HepG2 (cell line): ENCODE data around the gene NHSL1. TPM values are rescaled to one million over a fixed set of nuclear protein-coding genes. Genes with fewer than 3 reads are reported as not detected.

Experiments
- ATAC-seq: fragments of 200-7000 bp; cut with Tn5 transposase; 3 replicates; pipeline ENCODE4 v1.9.1; 2020; ENCODE audit warnings: mild to moderate bottlenecking, moderate library complexity
- BruUV-seq: library from RNA; stranded (reverse); fragments of 400-500 nt; replicated peaks from 2 replicates; lab custom pipeline; 2021; lab: Mats Ljungman, UMichigan
- CTCF ChIA-PET: fragments of 300-600 bp; formaldehyde crosslinking; extraction: SDS; loops from one replicate; lab custom pipeline; 2021; ENCODE audit warnings: low total read pairs, inconsistent platforms, low intra/inter-chr PET ratio; lab: Yijun Ruan, JAX
- POLR2A ChIA-PET: fragments of 350-600 bp; sonication (Branson Sonifier 250); formaldehyde crosslinking; loops from one replicate; lab custom pipeline; 2020; ENCODE audit warnings: antibody characterized with exemption, inconsistent platforms; lab: Yijun Ruan, JAX
- DNase-seq: peaks from one replicate; pipeline ENCODE4 v3.0.0-alpha.2; 2015; ENCODE audit warnings: low spot score
- FAIRE-seq: peaks from 3 replicates; lab custom pipeline; 2011; peaks lifted over from hg19 to GRCh38; lab: Jason Lieb, UNC
- H2AFZ ChIP-seq: one replicate; pipeline ENCODE4 v1.6.1; 2011; ENCODE audit warnings: low read length, inconsistent platforms
- H3K27ac ChIP-seq: fragments of 300-600 bp; 3 replicates; pipeline ENCODE4 v1.8.0; 2011; ENCODE audit warnings: mixed run types, mild to moderate bottlenecking, mixed read lengths, low read length, inconsistent platforms; ENCODE audit not compliant: insufficient read depth; ENCODE audit errors: extremely low read length
- H3K27me3 ChIP-seq, 2 experiments: fragments of 200-600 bp in 1 of 2; 2 replicates in 1 of 2; 3 replicates in 1 of 2; pipeline versions ENCODE4 v1.6.0 to v1.8.0; 2011; ENCODE audit warnings: low read length in 2 of 2, mild to moderate bottlenecking in 2 of 2, moderate library complexity in 2 of 2, inconsistent platforms in 1 of 2; ENCODE audit not compliant: insufficient read depth in 2 of 2, control insufficient read depth in 1 of 2
- H3K36me3 ChIP-seq, 2 experiments: fragments of 200-600 bp in 1 of 2; replicated peaks in 1 of 2; 2 replicates in 1 of 2; 3 replicates in 1 of 2; pipeline versions ENCODE4 v1.5.1 to v1.8.0; 2011; ENCODE audit warnings: low read length in 2 of 2, inconsistent platforms in 1 of 2; ENCODE audit not compliant: insufficient read depth in 2 of 2, control insufficient read depth in 1 of 2
- H3K4me1 ChIP-seq: 2 replicates; pipeline ENCODE4 v1.5.1; 2012; ENCODE audit warnings: low read length, inconsistent platforms; ENCODE audit not compliant: insufficient read depth
- H3K4me2 ChIP-seq: 2 replicates; pipeline ENCODE4 v1.6.0; 2011; ENCODE audit warnings: low read depth, low read length, inconsistent platforms
- H3K4me3 ChIP-seq, 3 experiments: fragments of 200-600 bp in 1 of 3; sonication (generic), shearing (Covaris generic) in 1 of 3; replicated peaks in 1 of 3; 2 replicates each; pipeline ENCODE4 v1.5.1; 2011 to 2016; ENCODE audit warnings: low read length in 3 of 3, inconsistent platforms in 2 of 3, low read depth in 2 of 3, mild to moderate bottlenecking in 2 of 3, control low read depth in 1 of 3, mixed read lengths in 1 of 3; ENCODE audit not compliant: insufficient read depth in 1 of 3
- H3K79me2 ChIP-seq: one replicate; pipeline ENCODE4 v1.6.1; 2011; ENCODE audit warnings: low read length, inconsistent platforms; ENCODE audit not compliant: insufficient read depth
- H3K9ac ChIP-seq: 2 replicates; pipeline ENCODE4 v1.6.0; 2011; ENCODE audit warnings: mild to moderate bottlenecking, low read depth, low read length, inconsistent platforms; ENCODE audit not compliant: insufficient read depth
- H3K9me3 ChIP-seq: 2 replicates; pipeline ENCODE4 v1.5.1; 2012; ENCODE audit warnings: mild to moderate bottlenecking, low read length
- H4K20me1 ChIP-seq: 2 replicates; pipeline ENCODE4 v1.6.0; 2011; ENCODE audit warnings: inconsistent platforms, mild to moderate bottlenecking, low read length, moderate library complexity; ENCODE audit not compliant: insufficient read depth
- ADNP ChIP-seq: sonication (generic); formaldehyde crosslinking; IDR thresholded peaks from 2 replicates; pipeline ENCODE4 v1.4.0; 2020; ENCODE audit warnings: missing genetic modification reagents
- E2F1 ChIP-seq: sonication (generic); formaldehyde crosslinking; IDR thresholded peaks from 2 replicates; pipeline ENCODE4 v1.5.0; 2020; ENCODE audit warnings: missing genetic modification reagents
- FIP1L1 ChIP-seq: fragments of 200-400 bp; formaldehyde crosslinking; IDR thresholded peaks from 2 replicates; pipeline ENCODE4 v1.6.1; 2018; ENCODE audit warnings: low read depth, mild to moderate bottlenecking, low read length, moderate library complexity, borderline replicate concordance; ENCODE audit not compliant: insufficient read depth
- HNF1B ChIP-seq: sonication (generic); formaldehyde crosslinking; IDR thresholded peaks from 2 replicates; pipeline ENCODE4 v1.5.1; 2020; ENCODE audit warnings: mild to moderate bottlenecking, moderate library complexity, missing genetic modification reagents
- KAT2B ChIP-seq: fragments of 150-350 bp; IDR thresholded peaks from 2 replicates; pipeline ENCODE4 v1.6.1; 2014; ENCODE audit warnings: low read depth, low read length, borderline replicate concordance
- NCOA5 ChIP-seq: sonication (generic); formaldehyde crosslinking; IDR thresholded peaks from 2 replicates; pipeline ENCODE4 v1.4.0; 2020; ENCODE audit warnings: missing genetic modification reagents
- PRDM15 ChIP-seq: sonication (generic); formaldehyde crosslinking; IDR thresholded peaks from 2 replicates; pipeline ENCODE4 v1.4.0; 2020; ENCODE audit warnings: missing genetic modification reagents
- RFXANK ChIP-seq: IDR thresholded peaks from 2 replicates; pipeline ENCODE4 v1.6.1; 2016
- SPEN ChIP-seq: sonication (generic); formaldehyde crosslinking; IDR thresholded peaks from 2 replicates; pipeline ENCODE4 v1.5.1; 2020; ENCODE audit warnings: low read depth, mild to moderate bottlenecking, missing genetic modification reagents
- ZNF10 ChIP-seq: sonication (generic); formaldehyde crosslinking; IDR thresholded peaks from 2 replicates; pipeline ENCODE4 v1.4.0; 2020; ENCODE audit warnings: mild to moderate bottlenecking, low read depth, missing genetic modification reagents, borderline replicate concordance
- ZSCAN29 ChIP-seq: sonication (generic); formaldehyde crosslinking; conservative IDR thresholded peaks from 2 replicates; pipeline ENCODE4 v1.4.0; 2020; ENCODE audit warnings: mild to moderate bottlenecking, missing genetic modification reagents
- WGBS: methylation state at CpG from one replicate; pipeline ENCODE4 v1.1.6; 2017; ENCODE audit warnings: low lambda C conversion rate; 5-methylcytosine and 5-hydroxymethylcytosine counted together
- in situ Hi-C: cut with HindIII; loops from 2 replicates; pipeline ENCODE4 v1.10.0; 2017; ENCODE audit warnings: low pct_unique_long_range_greater_than_20kb; ENCODE audit not compliant: extremely low pct_ligation_motif_present
- intact Hi-C: fragments of 100-400 bp; cut with micrococcal nuclease; formaldehyde crosslinking; loops from one replicate; pipeline ENCODE4 v1.10.0; 2022; ENCODE audit not compliant: unreplicated experiment
- polyA plus RNA-seq, 8 experiments: library from polyadenylated mRNA; depleted of rRNA in 3 of 8; stranded (reverse) in 7 of 8; unstranded in 1 of 8; fragments of >200 nt; fragmentation: Illumina TruSeq in 4 of 8; extraction: Trizol in 4 of 8; gene quantifications; 2 replicates each; pipeline versions ENCODE4 v1.2.1 to v1.2.3, GENCODE V29; 2011 to 2016; ENCODE audit warnings: low read depth in 4 of 8, missing spikeins in 1 of 8, mixed read lengths in 1 of 8; ENCODE audit not compliant: insufficient read depth in 1 of 8
- total RNA-seq, 5 experiments: library from RNA; depleted of rRNA; stranded (reverse); fragments of >200 nt; fragmentation: Illumina TruSeq; extraction: Trizol; gene quantifications; 2 replicates each; pipeline ENCODE4 v1.2.3, GENCODE V29; 2016; ENCODE audit warnings: low read depth in 1 of 5
- TF ChIP-seq, protein P1 (sequence below): IDR thresholded peaks from 2 replicates; pipeline ENCODE4 v1.6.1; 2016; ENCODE audit warnings: low read depth, control low read depth
- TF ChIP-seq, protein P2 (sequence below): sonication (generic); formaldehyde crosslinking; IDR thresholded peaks from 2 replicates; pipeline ENCODE4 v1.5.1; 2020; ENCODE audit warnings: mild to moderate bottlenecking, missing genetic modification reagents, moderate library complexity
- TF ChIP-seq, protein P3 (sequence below): sonication (generic); formaldehyde crosslinking; IDR thresholded peaks from 2 replicates; pipeline ENCODE4 v1.5.0; 2020; ENCODE audit warnings: mild to moderate bottlenecking, missing genetic modification reagents, moderate library complexity

The NHSL1 gene
- total and polyA plus RNA-seq, 2 of the 13 experiments (the other 11 are each of a cell fraction or from before 2014, with no cell fraction given) = 24.9 to 53.6 TPM

DNA sequence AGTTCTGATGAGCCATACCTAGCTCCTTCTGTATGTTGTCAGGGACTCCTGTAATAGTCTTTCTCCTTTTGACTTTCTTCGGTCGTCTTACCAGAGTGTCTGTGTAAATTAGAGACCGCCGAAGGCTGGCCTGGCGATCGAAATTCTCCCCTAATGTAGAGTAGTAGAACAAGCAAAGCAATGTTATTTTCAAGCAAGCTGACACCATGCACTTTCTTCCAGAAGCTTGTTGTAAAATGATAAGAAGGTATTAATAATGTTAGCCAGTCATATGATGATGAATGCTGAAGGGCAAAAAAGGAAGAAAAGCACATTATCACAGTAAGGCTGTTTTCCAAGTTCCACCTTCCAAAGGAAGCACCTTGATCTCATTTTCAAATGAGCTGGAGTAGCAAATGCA, 57.3 kb downstream of the NHSL1 start:
- H3K36me3 ChIP-seq = peaks cover 22 to 79% of the 10 kb centered on the region in 2 experiments
- FAIRE-seq = no peak
- no peaks in the 10 kb centered on the region for H3K27me3 ChIP-seq
- no TSS peak for BruUV-seq
- ChIA-PET POLR2A (no interaction called here), CTCF (no interaction called here)
- TF ChIP-seq FIP1L1 (no peak), RFXANK (CRISPR knock-in tag) (no peak), PRDM15 (CRISPR knock-in tag) (no peak), E2F1 (no peak), ADNP (no peak), NCOA5 (CRISPR knock-in tag) (no peak), SPEN (CRISPR knock-in tag) (no peak), KAT2B (no peak), ZSCAN29 (no peak), ZNF10 (CRISPR knock-in tag) (no peak), HNF1B (CRISPR knock-in tag) (no peak)
- TF ChIP-seq, protein P1, sequence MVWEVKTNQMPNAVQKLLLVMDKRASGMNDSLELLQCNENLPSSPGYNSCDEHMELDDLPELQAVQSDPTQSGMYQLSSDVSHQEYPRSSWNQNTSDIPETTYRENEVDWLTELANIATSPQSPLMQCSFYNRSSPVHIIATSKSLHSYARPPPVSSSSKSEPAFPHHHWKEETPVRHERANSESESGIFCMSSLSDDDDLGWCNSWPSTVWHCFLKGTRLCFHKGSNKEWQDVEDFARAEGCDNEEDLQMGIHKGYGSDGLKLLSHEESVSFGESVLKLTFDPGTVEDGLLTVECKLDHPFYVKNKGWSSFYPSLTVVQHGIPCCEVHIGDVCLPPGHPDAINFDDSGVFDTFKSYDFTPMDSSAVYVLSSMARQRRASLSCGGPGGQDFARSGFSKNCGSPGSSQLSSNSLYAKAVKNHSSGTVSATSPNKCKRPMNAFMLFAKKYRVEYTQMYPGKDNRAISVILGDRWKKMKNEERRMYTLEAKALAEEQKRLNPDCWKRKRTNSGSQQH (CRISPR knock-in tag) = no peak
- TF ChIP-seq, protein P2, sequence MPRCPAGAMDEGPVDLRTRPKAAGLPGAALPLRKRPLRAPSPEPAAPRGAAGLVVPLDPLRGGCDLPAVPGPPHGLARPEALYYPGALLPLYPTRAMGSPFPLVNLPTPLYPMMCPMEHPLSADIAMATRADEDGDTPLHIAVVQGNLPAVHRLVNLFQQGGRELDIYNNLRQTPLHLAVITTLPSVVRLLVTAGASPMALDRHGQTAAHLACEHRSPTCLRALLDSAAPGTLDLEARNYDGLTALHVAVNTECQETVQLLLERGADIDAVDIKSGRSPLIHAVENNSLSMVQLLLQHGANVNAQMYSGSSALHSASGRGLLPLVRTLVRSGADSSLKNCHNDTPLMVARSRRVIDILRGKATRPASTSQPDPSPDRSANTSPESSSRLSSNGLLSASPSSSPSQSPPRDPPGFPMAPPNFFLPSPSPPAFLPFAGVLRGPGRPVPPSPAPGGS = no peak
- TF ChIP-seq, protein P3, sequence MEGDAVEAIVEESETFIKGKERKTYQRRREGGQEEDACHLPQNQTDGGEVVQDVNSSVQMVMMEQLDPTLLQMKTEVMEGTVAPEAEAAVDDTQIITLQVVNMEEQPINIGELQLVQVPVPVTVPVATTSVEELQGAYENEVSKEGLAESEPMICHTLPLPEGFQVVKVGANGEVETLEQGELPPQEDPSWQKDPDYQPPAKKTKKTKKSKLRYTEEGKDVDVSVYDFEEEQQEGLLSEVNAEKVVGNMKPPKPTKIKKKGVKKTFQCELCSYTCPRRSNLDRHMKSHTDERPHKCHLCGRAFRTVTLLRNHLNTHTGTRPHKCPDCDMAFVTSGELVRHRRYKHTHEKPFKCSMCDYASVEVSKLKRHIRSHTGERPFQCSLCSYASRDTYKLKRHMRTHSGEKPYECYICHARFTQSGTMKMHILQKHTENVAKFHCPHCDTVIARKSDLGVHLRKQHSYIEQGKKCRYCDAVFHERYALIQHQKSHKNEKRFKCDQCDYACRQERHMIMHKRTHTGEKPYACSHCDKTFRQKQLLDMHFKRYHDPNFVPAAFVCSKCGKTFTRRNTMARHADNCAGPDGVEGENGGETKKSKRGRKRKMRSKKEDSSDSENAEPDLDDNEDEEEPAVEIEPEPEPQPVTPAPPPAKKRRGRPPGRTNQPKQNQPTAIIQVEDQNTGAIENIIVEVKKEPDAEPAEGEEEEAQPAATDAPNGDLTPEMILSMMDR (CRISPR knock-in tag) = no peak
- H3K4me3 ChIP-seq = no peak overlapping the region
- no peaks in the 10 kb centered on the region for H3K79me2 ChIP-seq
- H2AFZ ChIP-seq = no peak overlapping the region
- no peak overlapping the region for H3K9ac ChIP-seq
- no peaks in the 10 kb centered on the region for H3K9me3 ChIP-seq
- H4K20me1 ChIP-seq = no peaks in the 10 kb centered on the region
- WGBS = 98% methylated on average over 6 of the region's 6 CpGs
- no peaks in the 10 kb centered on the region for H3K4me1 ChIP-seq
- H3K4me2 ChIP-seq = no peak overlapping the region
- H3K27ac ChIP-seq = no peak overlapping the region
- ATAC-seq = no peak
- DNase-seq = no peak
- intact Hi-C loops = no loop called here
- in situ Hi-C loops = no loop called here
